Panc1 (cell line): ENCODE data around the gene CARMIL1. TPM values are rescaled to one million over a fixed set of nuclear protein-coding genes. Genes with fewer than 3 reads are reported as not detected.

Source experiments
- ATAC-seq: fragments of 200-7000 bp; cut with Tn5 transposase; 2 replicates; pipeline ENCODE4 v1.9.1; 2020; ENCODE audit warnings: mild to moderate bottlenecking, moderate library complexity
- BruUV-seq: library from RNA; stranded (reverse); fragments of 400-500 nt; replicated peaks from 2 replicates; lab custom pipeline; 2021; lab: Mats Ljungman, UMichigan
- CTCF ChIA-PET: fragments of 300-600 bp; sonication (Branson Sonifier 250); formaldehyde crosslinking; loops from one replicate; lab custom pipeline; 2022; ENCODE audit warnings: antibody characterized with exemption; lab: Charles Lee
- POLR2A ChIA-PET: fragments of 300-600 bp; sonication (Branson Sonifier 250); formaldehyde crosslinking; loops from one replicate; lab custom pipeline; 2022; ENCODE audit warnings: antibody characterized with exemption; lab: Charles Lee
- DNase-seq: peaks from one replicate; pipeline ENCODE4 v3.0.0-alpha.2; 2010; ENCODE audit warnings: low read depth, low spot score
- H3K27ac ChIP-seq: 2 replicates; pipeline ENCODE4 v1.5.1; 2011; ENCODE audit warnings: mild to moderate bottlenecking, low read length, inconsistent platforms
- H3K27me3 ChIP-seq: fragments of 200-500 bp; sonication (Bioruptor generic); 2 replicates; pipeline ENCODE4 v1.6.0; 2014; ENCODE audit warnings: low read length, inconsistent platforms; ENCODE audit not compliant: control insufficient read depth, insufficient read depth
- H3K36me3 ChIP-seq: fragments of 200-500 bp; sonication (Bioruptor generic); 2 replicates; pipeline ENCODE4 v1.5.1; 2014; ENCODE audit warnings: inconsistent platforms, mild to moderate bottlenecking, low read length, moderate library complexity; ENCODE audit not compliant: control insufficient read depth, insufficient read depth
- H3K4me1 ChIP-seq: 2 replicates; pipeline ENCODE4 v1.5.1; 2011; ENCODE audit warnings: inconsistent platforms, mild to moderate bottlenecking, low read length, moderate library complexity; ENCODE audit not compliant: control insufficient read depth, insufficient read depth
- H3K4me3 ChIP-seq, 2 experiments: 2 replicates each; pipeline ENCODE4 v1.5.1; 2011 to 2012; ENCODE audit warnings: low read depth in 2 of 2, low read length in 2 of 2, mild to moderate bottlenecking in 2 of 2, inconsistent platforms in 1 of 2, moderate library complexity in 1 of 2
- H3K9me3 ChIP-seq: fragments of 200-500 bp; sonication (Bioruptor generic); 2 replicates; pipeline ENCODE4 v1.5.1; 2014; ENCODE audit warnings: low read depth, mild to moderate bottlenecking, inconsistent platforms, low read length, moderate library complexity; ENCODE audit not compliant: control insufficient read depth, insufficient read depth
- CTCF ChIP-seq: fragments of 450-650 bp; IDR thresholded peaks from 2 replicates; pipeline ENCODE4 v1.5.1; 2017; ENCODE audit warnings: mild to moderate bottlenecking
- POLR2AphosphoS5 ChIP-seq: IDR thresholded peaks from 2 replicates; pipeline ENCODE4 v1.6.1; 2012; ENCODE audit warnings: mild to moderate bottlenecking, low read depth, low read length, moderate library complexity
- SIN3A ChIP-seq: IDR thresholded peaks from 2 replicates; pipeline ENCODE4 v1.6.1; 2012; ENCODE audit warnings: low read depth, mild to moderate bottlenecking, low read length, moderate library complexity, borderline replicate concordance; ENCODE audit not compliant: insufficient read depth
- TCF7L2 ChIP-seq: IDR thresholded peaks from 2 replicates; pipeline ENCODE4 v1.6.1; 2011; ENCODE audit warnings: mild to moderate bottlenecking, low read depth, low read length, inconsistent platforms
- in situ Hi-C: cut with HindIII; loops from 2 replicates; pipeline ENCODE4 v1.10.0; 2016; ENCODE audit warnings: low sequenced_read_pairs, low pct_unique_long_range_greater_than_20kb
- intact Hi-C: fragments of 100-400 bp; cut with micrococcal nuclease; formaldehyde crosslinking; loops from one replicate; pipeline ENCODE4 v1.10.0; 2022; ENCODE audit not compliant: unreplicated experiment
- total RNA-seq: library from RNA; stranded (reverse); gene quantifications from one replicate; pipeline ENCODE4 v1.2.1, GENCODE V29; 2021; ENCODE audit not compliant: unreplicated experiment
- TF ChIP-seq, protein P1 (sequence below), 2 experiments: IDR thresholded peaks; 2 replicates each; pipeline ENCODE4 v1.6.1; 2011 to 2012; ENCODE audit warnings: low read depth in 2 of 2, control low read depth in 1 of 2, low read length in 1 of 2, mild to moderate bottlenecking in 1 of 2, moderate library complexity in 1 of 2; ENCODE audit not compliant: insufficient read depth in 1 of 2

CARMIL1 gene
- total RNA-seq, 1 experiment from 2014 or later: 4.0 TPM

- no TSS peak for BruUV-seq
- intact Hi-C loops: no loop called here
- no peak overlapping the region for H3K4me3 ChIP-seq
- DNase-seq (no peak), ATAC-seq (no peak)
- CTCF ChIA-PET: interaction anchor here (0.5 kb wide), 1 partner anchor 78 kb away, joined by 8 read pairs; no protein-coding TSS in a partner anchor
- in situ Hi-C loops: no loop called here
- no peaks in the 10 kb centered on the region for H3K9me3 ChIP-seq
- TF ChIP-seq CTCF: no peak
- TF ChIP-seq TCF7L2: no peak
- TF ChIP-seq, protein P1, sequence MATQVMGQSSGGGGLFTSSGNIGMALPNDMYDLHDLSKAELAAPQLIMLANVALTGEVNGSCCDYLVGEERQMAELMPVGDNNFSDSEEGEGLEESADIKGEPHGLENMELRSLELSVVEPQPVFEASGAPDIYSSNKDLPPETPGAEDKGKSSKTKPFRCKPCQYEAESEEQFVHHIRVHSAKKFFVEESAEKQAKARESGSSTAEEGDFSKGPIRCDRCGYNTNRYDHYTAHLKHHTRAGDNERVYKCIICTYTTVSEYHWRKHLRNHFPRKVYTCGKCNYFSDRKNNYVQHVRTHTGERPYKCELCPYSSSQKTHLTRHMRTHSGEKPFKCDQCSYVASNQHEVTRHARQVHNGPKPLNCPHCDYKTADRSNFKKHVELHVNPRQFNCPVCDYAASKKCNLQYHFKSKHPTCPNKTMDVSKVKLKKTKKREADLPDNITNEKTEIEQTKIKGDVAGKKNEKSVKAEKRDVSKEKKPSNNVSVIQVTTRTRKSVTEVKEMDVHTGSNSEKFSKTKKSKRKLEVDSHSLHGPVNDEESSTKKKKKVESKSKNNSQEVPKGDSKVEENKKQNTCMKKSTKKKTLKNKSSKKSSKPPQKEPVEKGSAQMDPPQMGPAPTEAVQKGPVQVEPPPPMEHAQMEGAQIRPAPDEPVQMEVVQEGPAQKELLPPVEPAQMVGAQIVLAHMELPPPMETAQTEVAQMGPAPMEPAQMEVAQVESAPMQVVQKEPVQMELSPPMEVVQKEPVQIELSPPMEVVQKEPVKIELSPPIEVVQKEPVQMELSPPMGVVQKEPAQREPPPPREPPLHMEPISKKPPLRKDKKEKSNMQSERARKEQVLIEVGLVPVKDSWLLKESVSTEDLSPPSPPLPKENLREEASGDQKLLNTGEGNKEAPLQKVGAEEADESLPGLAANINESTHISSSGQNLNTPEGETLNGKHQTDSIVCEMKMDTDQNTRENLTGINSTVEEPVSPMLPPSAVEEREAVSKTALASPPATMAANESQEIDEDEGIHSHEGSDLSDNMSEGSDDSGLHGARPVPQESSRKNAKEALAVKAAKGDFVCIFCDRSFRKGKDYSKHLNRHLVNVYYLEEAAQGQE (IDR thresholded peaks at IDR 0.05; ENCODE audit: insufficient read depth in 1 of 2, low read depth in 2 of 2, low read length in 1 of 2): no peak
- TF ChIP-seq SIN3A: no peak
- TF ChIP-seq POLR2AphosphoS5: no peak
- H3K27me3 ChIP-seq: no peaks in the 10 kb centered on the region
- no peaks in the 10 kb centered on the region for H3K4me1 ChIP-seq
- H3K27ac ChIP-seq: no peak overlapping the region
- POLR2A ChIA-PET: no interaction called here
- H3K36me3 ChIP-seq: no peaks in the 10 kb centered on the region
Observed at GRCh38 chr6:25324066-25324762, 45.0 kb downstream of the CARMIL1 start.

DNA sequence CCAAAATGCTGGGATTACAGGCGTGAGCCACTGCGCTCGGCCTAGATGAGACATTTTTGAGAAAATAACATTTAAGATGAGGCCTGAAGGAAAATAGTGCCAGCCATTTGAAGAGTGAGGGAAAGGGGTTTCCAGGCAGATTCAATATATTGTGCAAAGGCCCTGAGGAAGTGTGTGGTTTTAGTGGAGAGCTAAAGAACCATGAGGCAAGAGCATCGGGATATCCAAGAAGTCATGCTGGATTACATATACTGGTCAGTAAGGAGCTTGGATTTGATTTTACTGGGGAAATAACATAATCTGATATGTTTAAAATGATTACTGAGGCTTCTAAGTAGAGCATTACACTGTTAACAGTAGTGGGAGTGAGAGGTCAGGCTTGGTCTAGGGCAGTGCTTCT, 47.0 kb downstream of the CARMIL1 start:
- in situ Hi-C loops: no loop called here
- Histone ChIP-seq H3K27me3 (no peaks in the 10 kb centered on the region), H3K4me3 (no peak overlapping the region), H3K9me3 (no peaks in the 10 kb centered on the region), H3K4me1 (no peaks in the 10 kb centered on the region), H3K36me3 (no peaks in the 10 kb centered on the region), H3K27ac (no peak overlapping the region)
- intact Hi-C loops: no loop called here
- TF ChIP-seq, protein P1 (IDR thresholded peaks at IDR 0.05; ENCODE audit: insufficient read depth in 1 of 2, low read depth in 2 of 2, low read length in 1 of 2): no peak
- TF ChIP-seq SIN3A: no peak
- TF ChIP-seq TCF7L2: no peak
- TF ChIP-seq CTCF: no peak
- TF ChIP-seq POLR2AphosphoS5: no peak
- BruUV-seq: no TSS peak
- DNase-seq (no peak), ATAC-seq (no peak)
- CTCF ChIA-PET: no interaction called here
- POLR2A ChIA-PET: no interaction called here
